Urinary bladder (tissue), 4 donors: ENCODE data around the gene PHF8. TPM values are rescaled to one million over a fixed set of nuclear protein-coding genes. Genes with fewer than 3 reads are reported as not detected.

ENCODE experiments used
- DNase-seq: peaks from one replicate; pipeline ENCODE4 v3.0.0-alpha.2; 2015; ENCODE audit errors: extremely low spot score
- H3K27ac ChIP-seq: one replicate; pipeline ENCODE4 v1.5.1; 2013; ENCODE audit warnings: low read depth, mild to moderate bottlenecking, moderate library complexity
- H3K36me3 ChIP-seq: one replicate; pipeline ENCODE4 v1.6.1; 2013; ENCODE audit warnings: mild to moderate bottlenecking, moderate library complexity; ENCODE audit not compliant: insufficient read depth
- H3K4me1 ChIP-seq: one replicate; pipeline ENCODE4 v1.6.1; 2013; ENCODE audit warnings: mild to moderate bottlenecking, moderate library complexity; ENCODE audit not compliant: insufficient read depth
- H3K4me3 ChIP-seq: one replicate; pipeline ENCODE4 v1.5.1; 2013; ENCODE audit warnings: low read depth, low read length
- WGBS: extraction: QIAGEN DNeasy Blood & Tissue Kit; methylation state at CpG from one replicate; pipeline ENCODE4 v1.1.7; 2013; 5-methylcytosine and 5-hydroxymethylcytosine counted together
- polyA plus RNA-seq: library from polyadenylated mRNA; stranded (reverse); fragments of 200-250 nt; gene quantifications from one replicate; pipeline ENCODE4 v1.2.3, GENCODE V29; 2013
- total RNA-seq: library from RNA; depleted of rRNA; stranded (reverse); fragments of >200 nt; gene quantifications from one replicate; pipeline ENCODE4 v1.2.3, GENCODE V29; 2014
- donor health status: healthy with polysubstance abuse.
- donor health status: healthy.

The PHF8 gene
- total and polyA plus RNA-seq, 2 donors = 11.8 to 20.1 TPM

GRCh38 chrX:54045563-54046228 is 1.4 kb upstream of the PHF8 start:
- H3K27ac ChIP-seq = no peak overlapping the region
- H3K36me3 ChIP-seq = no peaks in the 10 kb centered on the region
- no peak for DNase-seq
- H3K4me3 ChIP-seq = no peak overlapping the region
- 79% methylated on average over 12 of the region's 12 CpGs for WGBS
- no peaks in the 10 kb centered on the region for H3K4me1 ChIP-seq

- Histone ChIP-seq H3K4me1 (no peaks in the 10 kb centered on the region), H3K36me3 (no peaks in the 10 kb centered on the region), H3K4me3 (peak overlapping the region; percentile 35), H3K27ac (peak overlapping the region; percentile 90)
- WGBS = 3% methylated on average over 10 of the region's 10 CpGs
- DNase-seq = no peak
Observed at GRCh38 chrX:54044877-54045338, 635 bp upstream of the PHF8 start.

GRCh38 chrX:54043541-54044125 is 640 bp downstream of the PHF8 start:
- WGBS = under 1% methylated on average over 43 of the region's 43 CpGs
- H3K36me3 ChIP-seq = no peaks in the 10 kb centered on the region
- no peaks in the 10 kb centered on the region for H3K4me1 ChIP-seq
- H3K27ac ChIP-seq = peak overlapping the region; percentile 89
- peak overlapping the region; percentile 58 for H3K4me3 ChIP-seq
- no peak for DNase-seq

- no peak for DNase-seq
- peak overlapping the region; percentile 58 for H3K4me3 ChIP-seq
- no peaks in the 10 kb centered on the region for H3K4me1 ChIP-seq
- no peaks in the 10 kb centered on the region for H3K36me3 ChIP-seq
- under 1% methylated on average over 11 of the region's 11 CpGs for WGBS
- no peak overlapping the region for H3K27ac ChIP-seq
Observed at GRCh38 chrX:54043056-54043455, 1.2 kb downstream of the PHF8 start.

GRCh38 chrX:54042609-54043021 is 1.7 kb downstream of the PHF8 start:
- Histone ChIP-seq H3K4me1 (no peaks in the 10 kb centered on the region), H3K36me3 (no peaks in the 10 kb centered on the region), H3K27ac (no peak overlapping the region), H3K4me3 (peak overlapping the region; percentile 58)
- DNase-seq = no peak
- WGBS = 3% methylated on average over 26 of the region's 26 CpGs

- WGBS = 89% methylated on average over 4 of the region's 4 CpGs
Observed at GRCh38 chrX:54030329-54030728, 13.9 kb downstream of the PHF8 start.

GRCh38 chrX:54029529-54030143 is 14.6 kb downstream of the PHF8 start:
- H3K4me3 ChIP-seq = no peak overlapping the region
- no peak for DNase-seq
- H3K4me1 ChIP-seq = no peaks in the 10 kb centered on the region
- H3K36me3 ChIP-seq = no peaks in the 10 kb centered on the region
- H3K27ac ChIP-seq = peak overlapping the region; percentile 18
- WGBS = 89% methylated on average over 10 of the region's 10 CpGs

More at GRCh38 chrX:54030329-54030728, 13.9 kb downstream of the PHF8 start:
- Histone ChIP-seq H3K4me1 (no peaks in the 10 kb centered on the region), H3K4me3 (no peak overlapping the region), H3K36me3 (no peaks in the 10 kb centered on the region), H3K27ac (no peak overlapping the region)
- DNase-seq = no peak

- Histone ChIP-seq H3K27ac (no peak overlapping the region), H3K36me3 (peaks cover 3% of the 10 kb centered on the region), H3K4me1 (no peaks in the 10 kb centered on the region), H3K4me3 (no peak overlapping the region)
- no peak for DNase-seq
- 94% methylated on average over 5 of the region's 5 CpGs for WGBS
Observed at GRCh38 chrX:54024350-54024749, 19.9 kb downstream of the PHF8 start.

GRCh38 chrX:54012830-54013500 is 31.3 kb downstream of the PHF8 start:
- no peak for DNase-seq
- Histone ChIP-seq H3K36me3 (peaks cover 2% of the 10 kb centered on the region), H3K27ac (no peak overlapping the region), H3K4me3 (no peak overlapping the region), H3K4me1 (no peaks in the 10 kb centered on the region)
- 96% methylated on average over 1 of the region's 1 CpG for WGBS

- no peak overlapping the region for H3K4me3 ChIP-seq
- DNase-seq = no peak
- no peaks in the 10 kb centered on the region for H3K36me3 ChIP-seq
- no peaks in the 10 kb centered on the region for H3K4me1 ChIP-seq
- WGBS = 97% methylated on average over 4 of the region's 4 CpGs
- H3K27ac ChIP-seq = no peak overlapping the region
Observed at GRCh38 chrX:54007682-54008081, 36.6 kb downstream of the PHF8 start.

GRCh38 chrX:53997724-53998123 is 46.5 kb downstream of the PHF8 start:
- peaks cover 2% of the 10 kb centered on the region for H3K36me3 ChIP-seq
- H3K4me3 ChIP-seq = no peak overlapping the region
- DNase-seq = no peak
- 84% methylated on average over 2 of the region's 2 CpGs for WGBS
- no peaks in the 10 kb centered on the region for H3K4me1 ChIP-seq
- H3K27ac ChIP-seq = no peak overlapping the region

- WGBS = 95% methylated on average over 4 of the region's 4 CpGs
- Histone ChIP-seq H3K4me1 (no peaks in the 10 kb centered on the region), H3K4me3 (no peak overlapping the region), H3K36me3 (peaks cover 2% of the 10 kb centered on the region), H3K27ac (no peak overlapping the region)
- no peak for DNase-seq
Observed at GRCh38 chrX:53992589-53992988, 51.7 kb downstream of the PHF8 start.

GRCh38 chrX:53990171-53990570 is 54.1 kb downstream of the PHF8 start:
- DNase-seq = no peak
- H3K4me1 ChIP-seq = no peaks in the 10 kb centered on the region
- no peak overlapping the region for H3K4me3 ChIP-seq
- H3K27ac ChIP-seq = no peak overlapping the region
- peaks cover 2% of the 10 kb centered on the region for H3K36me3 ChIP-seq
- WGBS = 52% methylated on average over 2 of the region's 2 CpGs

GRCh38 chrX:53984895-53985294 is 59.4 kb downstream of the PHF8 start:
- H3K4me3 ChIP-seq = no peak overlapping the region
- no peak for DNase-seq
- H3K27ac ChIP-seq = no peak overlapping the region
- no peaks in the 10 kb centered on the region for H3K36me3 ChIP-seq
- 95% methylated on average over 12 of the region's 12 CpGs for WGBS
- no peaks in the 10 kb centered on the region for H3K4me1 ChIP-seq
